GM11168 (cell line): ENCODE data around the gene C5.

Experiments used
- in situ Hi-C: fragments of 300-500 bp; cut with MboI; formaldehyde crosslinking; loops from one replicate; pipeline ENCODE4 v1.12.0; 2022; ENCODE audit warnings: low sequenced_read_pairs; ENCODE audit not compliant: unreplicated experiment

The C5 gene

DNA sequence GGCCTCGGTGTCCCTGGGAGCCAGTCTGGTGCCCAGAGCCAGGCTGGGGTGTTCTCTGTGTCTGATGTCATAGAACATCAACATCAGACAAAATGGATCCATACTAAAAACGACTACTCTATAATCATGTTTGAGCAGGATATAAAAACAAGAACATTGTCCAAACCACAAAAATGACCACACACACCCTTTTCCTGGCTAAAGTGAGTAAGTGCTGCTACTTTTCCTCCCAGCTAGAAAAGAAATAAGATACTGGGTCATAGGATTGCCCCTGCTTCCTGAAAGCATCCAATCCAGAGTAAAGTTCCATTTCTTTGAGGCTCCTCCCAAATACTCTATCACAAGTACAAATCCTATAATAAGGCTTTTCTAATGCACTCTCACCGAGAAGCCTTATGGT lies 103.8 kb downstream of the C5 start:
- in situ Hi-C loops, result no loop called here

DNA sequence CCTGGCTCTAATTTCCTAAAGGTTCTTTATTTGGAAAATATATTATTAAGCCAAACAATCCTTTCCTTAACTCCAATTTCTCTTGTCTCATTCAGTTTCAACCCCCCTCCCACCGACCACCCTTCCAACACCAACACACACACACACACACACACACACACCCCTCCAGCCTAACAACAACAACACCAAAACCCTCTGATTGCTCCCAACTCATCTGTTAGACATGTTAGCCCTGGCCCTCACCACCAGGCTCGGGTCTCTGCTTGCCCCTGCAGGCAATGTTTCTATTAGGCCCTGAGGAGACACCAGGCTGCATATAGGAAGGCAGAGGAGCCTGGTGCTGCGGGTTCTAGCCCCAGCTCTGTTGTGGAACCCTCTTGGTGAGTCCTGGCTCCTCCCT lies 105.1 kb downstream of the C5 start:
- in situ Hi-C loops, result no loop called here

DNA sequence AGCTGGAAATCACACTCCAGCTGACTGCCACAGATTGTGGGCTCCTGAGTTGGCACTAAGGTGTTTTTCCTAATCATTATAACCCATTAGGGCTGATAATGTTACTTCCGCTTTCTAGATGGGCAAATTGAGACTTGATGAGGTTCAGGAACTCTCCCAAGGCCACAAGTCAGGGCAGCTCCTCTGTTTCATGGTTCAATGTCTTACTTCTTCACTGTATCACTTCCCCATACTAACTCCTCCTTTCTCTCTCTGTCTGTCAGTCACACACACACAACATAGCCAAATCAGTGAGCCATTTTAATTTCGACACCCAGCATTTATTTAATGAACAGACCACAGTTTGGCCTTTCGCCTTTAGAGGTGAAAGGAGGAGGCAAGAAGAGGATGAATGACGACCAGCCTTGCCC lies 105.6 kb downstream of the C5 start:
- in situ Hi-C loops, result no loop called here

DNA sequence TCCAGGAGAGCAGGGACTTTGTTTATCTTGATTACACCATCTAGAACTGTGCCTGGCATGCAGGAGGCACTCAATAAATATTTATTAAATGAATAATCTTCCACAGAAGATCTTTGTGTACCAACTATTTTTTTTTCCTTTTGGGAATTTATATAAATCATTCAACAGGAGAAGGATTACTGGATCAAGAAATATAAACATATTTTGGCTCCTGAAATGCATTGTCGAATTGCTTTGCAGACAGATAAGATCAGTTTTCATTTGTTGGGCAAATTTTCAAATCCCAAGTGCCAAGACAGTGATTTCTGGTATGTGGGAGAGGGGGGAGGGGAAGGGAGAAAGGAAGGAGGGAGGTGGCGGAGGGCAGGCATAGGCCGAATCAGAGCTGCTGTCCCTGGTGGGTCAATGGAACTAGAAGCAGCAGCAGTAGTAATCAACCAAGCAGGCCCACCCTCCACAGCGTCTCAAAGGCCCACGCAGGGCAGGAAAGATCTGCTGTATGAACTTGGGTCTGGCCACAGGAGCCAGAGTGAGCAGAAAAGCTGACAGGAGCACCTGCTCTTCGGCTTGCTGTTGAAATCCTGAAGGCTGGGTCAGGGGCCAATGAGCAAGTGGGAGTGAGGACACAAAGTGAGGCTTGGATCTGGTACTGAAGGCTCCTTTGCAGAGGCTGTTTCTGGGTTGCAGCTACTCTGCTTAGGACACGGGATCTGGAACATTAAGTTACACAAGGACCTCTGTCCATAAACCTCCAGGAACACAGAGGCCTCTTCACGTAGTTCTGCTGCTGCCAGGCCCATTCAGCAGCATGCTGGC lies 107.7 kb downstream of the C5 start:
- in situ Hi-C loops, result no loop called here

DNA sequence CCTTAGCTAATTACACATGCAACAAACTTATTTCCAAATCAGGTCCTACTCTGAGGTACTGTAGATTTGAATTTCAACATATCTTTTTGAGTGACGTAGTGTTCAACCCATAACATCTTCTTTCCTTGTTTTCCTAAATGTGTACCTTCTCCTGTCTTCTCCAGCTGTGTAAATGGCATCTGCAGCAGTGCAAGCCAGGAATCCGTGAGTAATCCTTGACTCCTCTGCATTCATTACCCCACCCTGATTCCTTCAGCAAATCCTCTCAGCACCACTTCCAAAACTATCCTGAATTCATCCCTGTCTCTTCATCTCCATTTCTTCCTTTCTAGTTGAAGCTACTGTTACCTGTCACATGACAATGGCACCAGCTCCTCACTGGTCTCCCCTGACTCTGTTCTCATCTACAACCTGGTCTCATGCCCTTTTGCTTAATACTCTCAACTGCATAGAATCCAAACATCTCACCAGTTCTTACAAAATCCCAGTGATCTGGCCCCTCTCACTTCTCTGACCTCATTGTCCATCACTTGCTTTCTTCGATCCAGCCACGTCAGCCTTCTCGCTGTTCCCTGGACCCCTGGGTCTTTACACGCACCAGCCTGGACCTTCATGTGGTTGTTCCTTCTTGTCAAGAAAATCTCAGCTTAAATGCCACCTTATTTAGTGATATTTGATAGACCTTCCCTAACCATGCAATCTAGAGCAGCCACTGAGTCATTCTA lies 108.9 kb downstream of the C5 start:
- in situ Hi-C loops, result no loop called here

DNA sequence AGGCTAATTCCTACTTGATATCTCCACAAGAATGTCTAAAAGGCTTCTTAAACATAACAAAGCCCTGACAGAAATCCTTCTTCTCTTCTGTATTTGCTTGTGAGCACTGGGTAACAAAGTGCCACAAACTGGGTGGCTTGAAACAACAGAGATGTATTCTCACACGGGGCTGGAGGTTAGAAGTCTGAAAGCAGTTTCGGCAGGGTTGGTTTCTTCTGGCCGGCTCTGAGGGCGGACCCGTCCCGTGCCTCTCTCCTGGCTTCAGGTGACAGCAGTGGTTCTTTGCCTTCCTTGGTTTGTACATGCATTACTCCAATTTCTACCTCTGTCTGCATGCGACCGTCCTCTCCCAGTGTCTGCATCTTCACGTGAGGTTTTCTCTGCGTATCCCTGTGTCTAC lies 109.5 kb downstream of the C5 start:
- in situ Hi-C loops, result no loop called here

DNA sequence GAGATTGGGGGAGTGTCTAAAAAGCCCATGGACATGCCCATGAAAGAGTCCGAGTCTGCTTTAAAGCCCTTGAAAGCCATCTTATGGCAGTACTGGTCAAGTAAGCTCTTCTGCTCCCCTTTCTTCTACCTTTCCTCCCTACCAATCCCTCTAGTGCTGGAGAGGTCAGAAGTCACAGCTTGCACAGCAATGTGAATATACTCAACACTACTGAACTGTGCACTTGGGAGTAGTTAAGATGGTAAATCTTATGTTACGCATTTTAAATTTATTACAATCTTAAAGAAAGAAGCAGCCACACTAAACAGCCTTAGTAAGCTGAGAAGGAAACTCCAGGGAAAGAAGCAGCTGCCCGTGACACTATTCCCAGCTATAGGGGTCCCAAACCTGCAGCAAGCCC lies 111.2 kb downstream of the C5 start:
- in situ Hi-C loops, result no loop called here

DNA sequence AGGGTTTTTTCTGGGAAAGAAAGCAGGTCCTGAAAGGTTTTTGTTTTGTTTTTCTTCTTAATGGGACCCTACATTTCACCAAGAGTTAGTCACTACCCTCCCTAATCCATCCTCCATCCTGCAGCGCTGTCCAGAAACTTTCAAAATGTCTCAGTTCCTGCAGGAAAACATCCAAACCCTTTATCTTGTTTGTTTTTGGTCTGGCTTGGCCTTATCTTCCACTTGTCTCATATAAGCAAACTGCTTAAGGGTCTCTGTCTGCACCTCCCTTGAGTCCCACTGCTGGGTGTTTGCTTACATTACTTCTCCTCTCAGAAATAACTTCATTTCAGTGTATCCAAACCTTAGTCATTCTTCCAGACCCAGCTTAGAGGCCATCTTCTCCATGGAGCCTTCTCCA lies 112.5 kb downstream of the C5 start:
- in situ Hi-C loops, result no loop called here

DNA sequence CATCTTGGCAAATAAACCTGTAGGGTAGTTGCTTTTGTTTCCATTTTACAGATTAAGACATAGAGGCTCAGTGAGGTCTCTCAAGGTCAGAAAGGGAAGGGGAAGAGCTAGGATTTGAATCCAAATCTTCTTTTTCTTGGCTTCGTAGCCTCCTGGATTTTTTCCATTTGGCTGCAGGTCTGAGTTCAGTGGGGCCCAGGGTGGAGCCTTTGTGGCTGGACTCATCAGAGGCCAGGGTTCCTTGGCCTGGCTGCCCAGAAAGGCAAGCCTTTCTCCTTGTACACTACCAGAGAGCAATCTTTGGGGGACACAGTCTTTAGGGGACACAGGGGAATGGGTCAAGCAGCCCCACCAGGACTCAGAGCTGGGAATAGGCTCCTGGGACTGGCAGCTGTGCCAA lies 112.9 kb downstream of the C5 start:
- in situ Hi-C loops, result no loop called here

DNA sequence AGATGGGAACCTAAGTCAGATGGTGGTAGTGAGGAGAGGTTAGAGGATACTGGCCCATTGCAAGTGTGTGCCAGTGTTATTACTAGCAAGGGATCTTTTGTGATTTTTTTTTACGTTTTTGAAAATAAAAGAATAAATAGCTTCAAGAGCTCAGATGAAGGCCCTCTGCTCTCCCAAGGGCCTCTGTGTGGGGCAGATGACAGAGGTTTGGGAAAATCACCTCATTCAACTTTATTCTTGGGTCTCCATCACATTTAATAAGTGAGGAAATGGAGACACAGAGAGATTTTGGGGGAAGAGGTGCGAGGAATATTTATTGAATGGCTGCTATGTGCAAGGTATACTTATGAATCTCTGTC lies 113.3 kb downstream of the C5 start:
- in situ Hi-C loops, result no loop called here

DNA sequence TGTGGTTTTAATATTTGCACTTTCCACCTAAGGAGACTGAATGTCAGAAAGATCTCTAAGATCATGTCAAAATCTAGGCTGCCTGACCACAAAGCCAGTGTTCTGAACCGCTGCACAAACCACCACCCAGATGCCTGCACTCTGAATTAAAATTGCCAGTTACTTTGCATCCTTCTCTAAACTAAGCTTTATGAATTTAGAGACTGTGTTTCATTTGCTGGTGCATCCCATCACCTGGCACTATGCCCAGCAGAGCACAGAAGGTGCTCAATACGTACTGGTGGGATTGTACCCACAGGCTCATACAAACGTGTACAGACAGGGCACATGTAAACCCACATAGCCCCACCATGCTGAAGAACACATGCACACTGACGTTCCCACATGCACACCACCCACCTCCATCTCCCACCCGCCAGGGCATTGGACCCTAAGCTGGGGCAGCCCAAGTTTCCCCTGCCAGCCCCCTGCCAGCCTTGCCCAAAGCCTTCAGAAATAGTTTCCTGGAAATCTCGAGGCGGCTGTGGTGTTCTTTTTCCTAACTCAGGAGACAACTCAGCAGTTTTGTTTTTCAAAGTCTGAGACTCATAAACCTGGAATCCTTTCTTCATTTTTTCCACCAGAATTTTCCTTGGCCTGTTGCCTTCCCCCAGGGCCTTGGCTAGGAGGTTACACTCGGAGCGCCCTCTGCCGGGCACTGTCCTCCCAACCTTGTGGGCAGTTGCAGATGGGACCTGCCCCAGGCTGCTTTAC lies 113.9 kb downstream of the C5 start:
- in situ Hi-C loops, result no loop called here

DNA sequence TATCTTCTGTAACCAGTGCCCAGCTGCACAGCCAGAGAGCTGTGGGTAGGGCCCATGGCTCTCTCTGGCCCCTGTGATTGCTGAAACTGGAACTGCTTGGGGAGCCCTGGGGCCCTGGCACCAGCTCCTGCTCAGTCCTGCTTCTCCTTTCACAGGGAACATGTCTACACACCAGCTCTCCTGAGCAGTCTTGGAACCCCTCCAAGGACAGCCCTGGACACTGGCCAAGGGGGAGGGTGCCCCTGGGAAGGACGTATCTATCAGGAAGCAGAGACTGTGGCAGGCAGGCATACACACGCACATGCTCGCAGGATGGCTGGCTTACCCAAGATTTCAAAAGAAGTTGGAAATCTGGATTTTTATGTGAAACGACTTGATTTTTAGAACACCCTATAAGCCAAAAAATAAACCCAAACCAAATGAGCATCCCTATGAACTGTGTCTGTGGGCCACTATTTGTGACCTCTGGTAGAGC lies 114.7 kb downstream of the C5 start:
- in situ Hi-C loops, result no loop called here

DNA sequence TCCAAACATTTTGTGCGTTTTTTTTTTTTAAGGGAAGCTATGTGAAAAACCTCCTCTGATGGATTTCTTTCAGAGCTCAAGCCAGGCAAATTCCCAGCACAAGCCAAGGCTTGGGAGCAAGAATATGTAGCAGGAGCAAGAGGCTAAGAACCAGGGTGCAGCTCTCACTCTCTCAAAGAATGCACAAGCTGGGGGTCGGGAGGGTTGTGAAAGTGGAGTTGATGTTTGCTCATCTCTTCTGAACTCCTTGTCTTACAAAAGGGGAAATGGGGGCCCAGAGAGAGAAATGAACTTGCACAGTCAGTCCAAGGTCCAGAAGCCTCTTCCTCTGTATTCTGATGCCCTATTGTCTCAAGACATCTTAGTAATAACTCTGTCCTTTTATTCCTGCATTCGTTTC lies 115.8 kb downstream of the C5 start:
- in situ Hi-C loops, result no loop called here

DNA sequence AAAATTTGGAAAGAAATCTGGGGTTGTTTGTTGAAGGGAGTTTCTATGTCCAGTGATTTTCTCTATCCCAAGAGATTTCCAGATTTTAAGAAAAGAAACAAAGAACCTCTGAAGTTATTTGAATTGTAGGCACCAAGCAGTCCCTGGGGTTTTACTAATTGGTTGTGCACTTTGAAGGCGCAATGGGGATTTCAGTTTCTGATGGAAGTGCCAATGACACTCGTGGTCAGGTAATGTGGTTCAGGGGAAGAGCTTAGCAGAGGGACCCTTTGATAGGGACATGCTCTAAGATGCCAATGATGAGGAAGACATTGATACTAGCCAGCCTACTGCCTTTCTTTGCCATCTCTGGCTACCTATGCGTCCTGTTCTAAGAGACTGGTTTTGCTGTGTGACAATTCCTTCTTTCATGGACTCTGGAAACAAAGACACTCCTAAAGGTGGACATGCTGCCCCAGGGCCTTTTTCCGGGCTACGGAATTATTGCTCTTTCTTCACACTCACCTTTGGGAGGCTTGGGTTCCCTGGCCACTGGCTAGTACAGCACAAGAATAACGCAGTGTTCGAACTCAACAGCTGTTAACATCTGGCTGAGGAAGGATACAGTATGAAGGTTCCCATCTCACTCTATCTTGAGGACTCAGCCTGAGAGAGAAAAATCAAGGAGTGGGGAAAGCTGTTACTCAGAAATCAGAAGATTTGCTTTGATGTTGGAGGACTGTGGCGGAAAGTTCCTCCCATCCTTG lies 116.6 kb downstream of the C5 start:
- in situ Hi-C loops, result no loop called here

DNA sequence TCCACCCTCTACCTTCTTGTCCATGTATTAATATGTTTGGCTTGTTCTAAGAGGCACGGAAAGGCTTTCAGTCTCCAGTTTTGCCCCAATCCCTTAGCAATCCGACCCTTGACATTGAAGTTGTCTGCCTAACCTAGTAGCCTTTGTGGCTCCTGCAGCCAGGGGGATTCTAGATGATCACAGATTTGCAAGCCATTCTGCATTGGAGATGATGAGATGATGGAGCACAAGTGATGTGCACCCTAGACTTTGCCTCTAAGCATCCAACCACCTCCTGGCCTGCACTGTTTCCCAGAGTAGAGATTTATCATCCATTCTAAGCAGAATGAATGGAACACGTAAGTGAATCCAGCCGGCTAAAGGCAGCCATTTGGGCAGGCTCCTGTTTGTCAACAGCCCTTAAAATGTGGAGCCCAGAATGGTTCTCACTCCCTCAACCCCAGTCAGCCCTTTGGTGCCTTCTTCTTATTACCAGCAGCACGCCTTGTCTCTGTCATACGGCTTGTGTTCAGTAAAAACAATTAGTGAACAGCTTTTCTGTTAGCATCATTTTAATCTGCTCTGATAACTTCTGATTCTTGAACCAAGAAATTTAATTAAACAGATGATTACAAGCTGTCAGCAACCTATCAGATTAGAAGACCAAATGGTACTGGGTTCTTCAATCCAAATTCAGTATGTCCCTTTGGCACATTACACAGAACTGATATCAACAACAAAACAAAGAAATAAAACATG lies 117.8 kb downstream of the C5 start:
- in situ Hi-C loops, result no loop called here

DNA sequence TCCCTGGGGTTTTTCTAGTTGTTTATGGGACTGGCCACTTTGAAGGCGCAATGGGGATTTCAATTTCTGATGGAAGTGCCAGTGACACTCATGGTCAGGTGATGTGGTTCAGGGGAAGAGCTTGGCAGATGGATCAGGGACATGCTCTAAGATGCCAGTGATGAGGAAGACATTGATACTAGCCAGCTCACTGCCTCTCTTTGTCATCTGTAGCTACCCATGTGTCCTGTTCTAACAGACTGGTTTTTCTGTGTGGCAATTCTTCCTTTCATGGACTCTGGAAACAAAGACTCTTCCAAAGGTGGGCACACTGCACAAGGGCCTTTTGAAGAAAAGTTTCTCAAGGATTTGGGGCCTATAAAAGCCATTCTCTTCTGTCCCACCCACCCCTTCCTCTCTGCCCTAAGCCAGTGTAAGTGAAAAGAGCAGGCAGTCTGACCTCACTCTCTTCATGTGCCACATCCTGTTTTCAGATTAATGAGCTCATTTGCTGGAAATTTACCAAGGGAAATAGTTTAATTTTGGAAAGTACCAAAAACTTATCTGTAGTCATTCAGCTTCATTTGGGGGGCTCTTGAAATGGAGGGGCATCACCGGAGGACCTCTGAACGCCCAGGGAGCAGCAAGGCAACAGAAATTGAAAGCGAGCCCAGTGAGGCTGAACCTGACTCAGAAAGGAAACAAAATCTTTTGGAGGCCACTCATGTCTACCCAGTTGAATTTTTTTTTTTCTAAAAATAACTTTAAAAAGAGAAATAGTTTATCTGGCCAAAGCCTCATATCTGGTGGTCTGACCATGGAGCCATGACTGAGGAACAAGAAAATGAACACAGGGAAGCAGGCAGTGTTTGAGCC lies 118.6 kb downstream of the C5 start:
- in situ Hi-C loops, result no loop called here

DNA sequence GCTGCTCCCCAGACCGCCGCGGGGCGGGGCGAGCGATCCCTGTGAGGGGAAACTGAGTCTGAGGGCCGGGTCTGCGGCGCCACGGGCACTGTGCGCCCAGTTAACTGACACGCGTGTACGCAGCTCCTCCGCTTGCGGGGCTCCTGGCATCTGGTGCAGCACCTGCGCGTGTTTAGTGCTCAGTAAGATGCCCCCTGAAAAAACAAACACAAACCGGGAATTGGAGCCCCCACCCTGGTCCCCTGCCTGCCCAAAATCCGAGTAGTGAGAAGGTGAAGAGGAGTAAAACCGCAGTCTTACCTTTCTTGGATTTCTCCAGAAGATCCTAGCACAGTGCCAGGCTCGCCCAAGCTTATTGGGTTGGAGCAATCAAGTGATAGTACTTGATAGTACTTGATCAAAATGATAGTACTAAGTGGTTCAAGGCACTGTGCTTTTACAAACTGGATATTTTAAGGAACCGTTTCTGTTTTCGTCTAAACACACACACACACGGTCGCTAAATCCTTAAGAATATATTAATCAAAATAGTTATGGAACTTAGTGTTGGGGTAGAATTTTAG lies 120.8 kb downstream of the C5 start:
- in situ Hi-C loops, result no loop called here

DNA sequence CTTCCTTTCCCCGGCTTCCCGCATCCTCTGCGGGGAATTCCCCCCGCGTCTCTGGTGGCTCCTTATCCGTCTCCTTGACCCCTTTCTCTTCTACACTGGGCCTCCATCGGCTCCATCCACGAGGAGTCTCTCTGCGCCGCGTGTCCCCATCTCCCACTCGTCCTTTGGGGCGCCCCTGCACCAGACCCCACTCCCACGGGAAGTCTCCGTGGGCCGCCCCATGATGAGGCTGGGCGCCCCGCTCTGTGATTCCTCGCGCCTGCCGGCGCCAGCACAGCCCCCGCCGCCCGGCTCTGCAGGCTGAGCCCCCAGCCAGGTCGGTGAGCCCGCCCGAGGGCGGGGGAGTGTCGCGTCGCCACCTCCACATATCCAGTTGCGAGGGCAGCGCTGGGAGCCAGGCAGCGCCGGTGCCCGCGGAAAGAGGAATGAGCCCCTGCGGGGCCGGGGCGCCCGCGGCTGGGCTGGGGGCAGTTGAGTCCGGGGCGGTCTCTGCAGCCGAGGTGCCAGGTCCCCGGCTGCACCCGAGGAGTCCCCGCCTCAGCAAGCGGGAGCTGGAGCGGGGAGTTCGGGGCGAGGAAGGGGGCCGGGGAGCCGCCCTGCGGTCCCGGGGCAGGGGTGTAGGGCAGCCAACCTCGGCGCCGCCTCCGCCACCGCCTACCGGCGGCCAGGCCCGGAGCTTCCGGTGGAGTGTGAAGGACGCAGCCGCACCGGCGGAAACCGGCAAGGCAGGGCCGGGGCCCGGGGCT lies 121.4 kb downstream of the C5 start:
- in situ Hi-C loops, result no loop called here
